ENCODE results near the gene ZNF652.
A peak's percentile ranks its signal among the peaks of the same experiment; 100 is the strongest.

The ZNF652 gene

GRCh38 chr17:49362723-49363117 lies 670 bp upstream of the ZNF652 start:
- in situ Hi-C loops (cut with HindIII; ENCODE audit: low pct_ligation_motif_present, low pct_unique_long_range_greater_than_20kb, low sequenced_read_pairs), result no loop called here
- peak; percentile 4 for DNase-seq

- peak; percentile 49 for DNase-seq
- in situ Hi-C loops (cut with HindIII; ENCODE audit: low pct_ligation_motif_present, low pct_unique_long_range_greater_than_20kb, low sequenced_read_pairs), result no loop called here
These were observed 735 bp downstream of the ZNF652 start for GRCh38 chr17:49361129-49361901.

- in situ Hi-C loops (cut with HindIII; ENCODE audit: low pct_ligation_motif_present, low pct_unique_long_range_greater_than_20kb, low sequenced_read_pairs), result no loop called here
- DNase-seq, result no peak
These were observed 1.3 kb downstream of the ZNF652 start for GRCh38 chr17:49360796-49361128.

DNA sequence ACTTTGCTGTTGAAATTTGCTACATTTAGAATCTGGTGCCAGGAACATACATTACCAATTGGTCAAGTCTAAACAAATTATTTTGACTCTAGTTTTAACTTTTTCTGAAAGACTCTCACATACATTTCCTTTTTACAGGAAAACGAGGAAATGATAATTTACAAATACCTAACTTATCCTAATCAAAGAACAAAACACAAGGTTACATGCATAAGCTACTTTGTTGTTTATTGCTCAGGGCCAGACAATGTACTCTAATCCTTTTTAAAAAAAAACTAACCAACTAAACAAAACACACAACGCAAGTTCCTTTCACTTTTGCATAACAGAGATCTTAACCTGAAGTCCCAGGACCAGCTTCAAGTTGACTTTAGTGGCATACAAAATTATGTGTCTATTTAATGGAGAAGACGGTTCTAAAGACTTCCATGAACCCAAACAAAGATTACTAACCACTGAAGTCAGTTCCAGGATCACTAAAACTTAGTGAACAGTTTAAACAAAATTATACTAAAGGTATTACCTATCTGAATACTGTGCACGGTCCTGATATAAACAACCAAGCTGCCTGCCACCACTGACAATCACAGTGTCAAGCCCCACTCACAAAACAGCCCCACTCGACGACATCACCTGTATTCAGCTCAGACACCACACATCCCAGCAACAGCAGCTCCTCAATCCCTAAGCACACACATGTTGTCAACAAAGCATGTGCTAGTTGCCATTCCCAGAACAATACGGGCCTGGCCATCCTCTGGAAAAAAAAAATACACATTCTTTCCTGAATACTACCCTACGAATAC lies 1.9 kb downstream of the ZNF652 start:
- in situ Hi-C loops (cut with HindIII; ENCODE audit: low pct_ligation_motif_present, low pct_unique_long_range_greater_than_20kb, low sequenced_read_pairs), result no loop called here

DNA sequence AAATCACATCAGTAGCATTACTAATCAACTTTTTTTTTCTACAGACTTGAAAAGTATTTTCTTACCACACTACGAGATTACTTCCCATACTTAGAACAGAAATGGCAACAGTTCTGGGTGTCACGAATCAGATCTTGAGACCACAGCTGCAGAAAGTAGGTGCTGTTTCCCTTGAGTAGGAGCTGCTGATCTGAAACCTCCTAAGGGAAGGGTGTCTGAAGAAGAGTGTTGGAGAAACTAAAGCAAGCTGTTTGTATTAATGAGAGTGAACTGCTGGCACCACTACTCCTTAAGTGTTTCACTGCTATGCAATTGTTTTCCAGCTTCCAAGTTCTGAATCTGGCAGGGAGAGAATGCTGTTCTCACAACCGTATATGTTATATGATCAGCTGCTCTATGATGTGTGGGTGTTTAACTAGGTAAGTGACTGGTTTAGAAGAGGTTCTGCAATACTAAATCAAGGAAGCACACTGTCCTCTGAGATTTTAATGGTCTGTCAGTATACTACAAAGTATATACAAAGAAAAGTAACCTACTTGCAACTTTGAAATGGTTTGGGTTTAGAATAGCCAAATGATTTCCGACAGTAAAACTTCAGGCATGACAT lies 3.3 kb downstream of the ZNF652 start:
- no peak for DNase-seq
- in situ Hi-C loops (cut with HindIII; ENCODE audit: low pct_ligation_motif_present, low pct_unique_long_range_greater_than_20kb, low sequenced_read_pairs), result no loop called here

More for the DNA sequence above, 1.9 kb downstream of the ZNF652 start:
- DNase-seq, result peak; percentile 32

GRCh38 chr17:49357516-49357915 lies 4.5 kb downstream of the ZNF652 start:
- in situ Hi-C loops (cut with HindIII; ENCODE audit: low pct_ligation_motif_present, low pct_unique_long_range_greater_than_20kb, low sequenced_read_pairs), result no loop called here
- no peak for DNase-seq

DNA sequence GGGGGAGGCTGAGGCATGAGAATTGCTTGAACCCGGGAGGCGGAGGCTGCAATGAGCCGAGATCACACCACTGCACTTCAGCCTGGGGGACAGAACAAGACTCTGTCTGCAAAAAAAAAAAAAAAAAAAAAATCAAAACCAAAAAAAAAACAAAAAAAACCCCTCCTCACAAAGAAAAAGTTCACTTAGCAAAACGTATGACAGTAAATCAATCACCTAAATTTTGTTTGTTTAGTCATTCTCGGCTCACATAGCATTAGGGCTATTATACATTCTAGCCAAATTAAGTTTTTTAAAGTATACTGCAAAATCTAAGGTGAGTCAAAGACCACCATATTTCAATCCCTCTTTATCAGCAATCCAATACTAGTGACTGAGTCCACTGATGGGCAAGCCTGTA lies 5.7 kb downstream of the ZNF652 start:
- in situ Hi-C loops (cut with HindIII; ENCODE audit: low pct_ligation_motif_present, low pct_unique_long_range_greater_than_20kb, low sequenced_read_pairs), result no loop called here

DNA sequence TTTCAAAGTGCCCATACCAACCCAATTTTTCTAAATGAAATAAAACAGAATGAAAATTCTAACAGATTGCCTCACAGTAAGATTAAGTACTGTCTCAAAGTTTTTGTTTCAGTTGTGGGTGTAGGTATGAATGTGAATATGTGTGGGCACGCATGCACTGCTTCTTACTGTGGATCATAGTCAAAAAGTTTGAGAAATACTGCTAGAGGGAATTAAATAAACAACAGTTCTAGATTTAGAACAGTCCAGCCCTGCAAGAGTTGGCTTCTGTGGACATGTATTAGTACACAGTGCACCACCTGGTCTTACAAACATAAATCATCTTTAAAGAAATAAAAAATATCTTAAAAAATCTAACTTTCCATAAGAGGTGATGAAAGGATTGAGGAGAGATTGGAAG lies 8.4 kb downstream of the ZNF652 start:
- in situ Hi-C loops (cut with HindIII; ENCODE audit: low pct_ligation_motif_present, low pct_unique_long_range_greater_than_20kb, low sequenced_read_pairs), result no loop called here

More for the DNA sequence above, 5.7 kb downstream of the ZNF652 start:
- no peak for DNase-seq

GRCh38 chr17:49352587-49353154 lies 9.4 kb downstream of the ZNF652 start:
- in situ Hi-C loops (cut with HindIII; ENCODE audit: low pct_ligation_motif_present, low pct_unique_long_range_greater_than_20kb, low sequenced_read_pairs), result no loop called here

More for the DNA sequence above, 8.4 kb downstream of the ZNF652 start:
- DNase-seq, result no peak

GRCh38 chr17:49351572-49352140 lies 10.4 kb downstream of the ZNF652 start:
- DNase-seq, result no peak
- in situ Hi-C loops (cut with HindIII; ENCODE audit: low pct_ligation_motif_present, low pct_unique_long_range_greater_than_20kb, low sequenced_read_pairs), result no loop called here

More at GRCh38 chr17:49352587-49353154, 9.4 kb downstream of the ZNF652 start:
- no peak for DNase-seq

DNA sequence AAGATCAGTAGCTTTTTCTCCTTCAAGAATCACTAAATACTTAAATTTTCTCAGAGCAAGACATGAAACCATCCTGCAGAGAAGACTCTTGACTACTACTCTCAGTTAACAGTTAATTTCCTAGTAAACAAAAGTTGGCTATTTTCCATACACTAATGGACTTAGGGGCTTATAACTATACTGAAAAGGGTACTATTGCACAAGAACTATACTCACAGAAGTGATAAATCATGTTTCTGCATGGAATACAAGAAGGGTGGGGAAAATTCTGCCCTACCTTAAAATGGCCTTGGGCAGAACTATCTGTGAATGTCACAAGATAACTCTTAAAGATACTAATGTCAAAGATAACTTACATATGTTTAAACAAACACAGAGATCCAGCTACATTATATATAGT lies 12.5 kb downstream of the ZNF652 start:
- no peak for DNase-seq
- in situ Hi-C loops (cut with HindIII; ENCODE audit: low pct_ligation_motif_present, low pct_unique_long_range_greater_than_20kb, low sequenced_read_pairs), result no loop called here

GRCh38 chr17:49344914-49345313 lies 17.1 kb downstream of the ZNF652 start:
- DNase-seq, result no peak
- in situ Hi-C loops (cut with HindIII; ENCODE audit: low pct_ligation_motif_present, low pct_unique_long_range_greater_than_20kb, low sequenced_read_pairs), result no loop called here

DNA sequence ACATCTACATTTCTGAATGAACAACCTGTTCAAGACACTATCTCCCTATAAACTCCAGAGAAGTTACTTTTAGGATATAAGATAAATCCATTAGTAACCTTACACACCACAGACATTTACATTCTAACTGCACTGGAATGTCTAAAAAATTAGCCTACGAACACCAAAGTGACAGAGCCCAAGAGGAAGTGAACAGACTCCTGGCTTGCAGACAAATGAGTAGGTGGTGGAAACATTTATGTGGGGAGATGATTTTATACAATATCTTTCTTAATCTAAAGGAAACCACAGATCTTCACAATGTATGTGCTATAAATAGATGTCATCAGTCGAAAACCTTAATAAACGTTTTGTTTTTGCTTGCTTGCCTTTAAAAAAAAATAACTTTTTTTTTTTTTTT lies 18.8 kb downstream of the ZNF652 start:
- in situ Hi-C loops (cut with HindIII; ENCODE audit: low pct_ligation_motif_present, low pct_unique_long_range_greater_than_20kb, low sequenced_read_pairs), result no loop called here
- no peak for DNase-seq

GRCh38 chr17:49342575-49342936 lies 19.5 kb downstream of the ZNF652 start:
- no peak for DNase-seq
- in situ Hi-C loops (cut with HindIII; ENCODE audit: low pct_ligation_motif_present, low pct_unique_long_range_greater_than_20kb, low sequenced_read_pairs), result no loop called here

DNA sequence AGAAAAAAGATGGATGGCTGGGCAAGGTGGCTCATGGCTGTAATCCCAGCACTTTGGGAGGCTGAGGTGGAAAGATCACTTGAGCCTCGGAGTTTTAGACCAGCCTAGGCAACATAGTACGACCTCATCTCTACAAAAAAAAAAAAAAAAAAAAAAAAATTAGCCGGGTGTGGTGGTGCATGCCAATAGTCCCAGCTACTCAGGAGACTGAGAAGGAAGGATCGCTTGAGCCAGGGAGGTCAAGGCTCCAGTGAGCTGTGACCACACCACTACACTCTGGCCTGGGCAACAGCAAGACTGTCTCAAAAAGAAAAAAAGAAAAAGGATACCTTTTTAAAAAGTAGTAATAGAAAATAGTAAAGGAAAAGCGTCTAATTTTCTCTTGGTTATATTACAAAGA lies 20.7 kb downstream of the ZNF652 start:
- in situ Hi-C loops (cut with HindIII; ENCODE audit: low pct_ligation_motif_present, low pct_unique_long_range_greater_than_20kb, low sequenced_read_pairs), result no loop called here
- peak; percentile 61 for DNase-seq

DNA sequence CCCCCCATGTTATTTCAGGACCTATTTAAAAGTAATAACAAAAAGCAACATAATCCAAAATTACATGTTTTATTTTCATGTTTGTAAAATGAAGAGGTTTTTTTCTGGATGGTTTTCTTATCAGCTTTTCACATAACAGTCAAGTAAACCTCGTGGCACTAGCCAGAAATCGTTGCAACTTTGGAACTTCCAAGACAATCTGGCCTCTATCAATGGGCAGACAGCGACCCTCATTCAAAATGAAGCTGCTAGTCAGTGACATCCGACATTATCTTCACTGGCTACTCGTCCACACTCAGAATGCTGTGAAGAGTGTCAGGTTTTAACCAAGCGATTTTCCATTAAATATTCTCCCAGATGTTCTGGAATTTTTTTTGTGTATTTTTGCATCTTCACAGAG lies 22.7 kb downstream of the ZNF652 start:
- in situ Hi-C loops (cut with HindIII; ENCODE audit: low pct_ligation_motif_present, low pct_unique_long_range_greater_than_20kb, low sequenced_read_pairs), result no loop called here

DNA sequence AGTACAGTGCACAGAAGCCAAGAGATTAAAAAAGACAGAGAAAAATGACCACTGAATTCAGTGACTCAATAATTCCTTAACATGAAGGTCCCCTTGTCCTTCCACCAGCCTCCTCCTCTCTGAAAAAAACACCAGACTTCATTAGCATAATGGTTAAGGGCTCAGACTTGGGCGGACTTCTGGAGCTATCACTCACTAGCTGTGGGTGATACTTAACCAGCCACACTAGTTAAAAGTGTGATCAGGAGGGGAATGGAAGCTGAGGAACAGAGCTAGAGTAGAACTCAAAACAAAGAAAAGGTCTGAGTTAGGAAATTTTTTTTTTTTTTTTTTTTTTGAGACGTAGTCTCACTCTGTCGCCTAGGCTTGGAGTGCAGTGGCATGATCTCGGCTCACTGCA lies 23.2 kb downstream of the ZNF652 start:
- DNase-seq, result no peak
- in situ Hi-C loops (cut with HindIII; ENCODE audit: low pct_ligation_motif_present, low pct_unique_long_range_greater_than_20kb, low sequenced_read_pairs), result no loop called here

More for the DNA sequence above, 22.7 kb downstream of the ZNF652 start:
- DNase-seq, result no peak

DNA sequence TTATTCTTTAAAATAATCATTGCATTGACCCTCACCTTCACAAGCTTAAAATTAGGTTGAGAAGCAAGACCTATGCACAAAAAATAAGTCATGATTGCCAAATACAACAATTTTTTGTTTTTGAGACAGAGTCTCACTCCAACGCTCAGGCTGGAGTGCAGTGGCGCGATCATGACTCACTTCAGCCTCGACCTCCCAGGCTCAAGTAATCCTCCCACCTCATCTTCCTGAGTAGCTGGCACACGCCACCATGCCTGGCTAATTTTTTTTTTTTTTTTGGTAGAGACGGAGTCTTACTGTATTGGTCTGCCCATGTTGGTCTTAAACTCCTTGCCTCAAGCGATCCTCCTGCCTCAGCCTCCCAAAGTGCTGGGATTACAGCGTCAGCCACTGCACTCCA lies 24.2 kb downstream of the ZNF652 start:
- peak; percentile 52 for DNase-seq

More for the DNA sequence above, 24.2 kb downstream of the ZNF652 start:
- in situ Hi-C loops (cut with HindIII; ENCODE audit: low pct_ligation_motif_present, low pct_unique_long_range_greater_than_20kb, low sequenced_read_pairs), result no loop called here

All from ACHN (cell line).